Neuronal stem cell (in vitro differentiated cells): Measurements from ENCODE around the gene RPS6KA1.

Experiments
- DNase-seq: peaks from one replicate; pipeline ENCODE4 v3.0.0-alpha.2; 2013; ENCODE audit warnings: low spot score
- H2AFZ ChIP-seq: one replicate; pipeline ENCODE4 v1.6.1; 2013; ENCODE audit warnings: mild to moderate bottlenecking, low read length, inconsistent platforms
- H2AK5ac ChIP-seq: 2 replicates; pipeline ENCODE4 v1.6.1; 2013; ENCODE audit warnings: low read depth, mild to moderate bottlenecking, inconsistent platforms, low read length, moderate library complexity, mixed read lengths
- H2BK120ac ChIP-seq: 2 replicates; pipeline ENCODE4 v1.6.1; 2013; ENCODE audit warnings: low read depth, mild to moderate bottlenecking, inconsistent platforms, low read length, moderate library complexity, mixed read lengths
- H2BK12ac ChIP-seq: one replicate; pipeline ENCODE4 v1.6.1; 2013; ENCODE audit warnings: low read length, inconsistent platforms
- H2BK15ac ChIP-seq: 2 replicates; pipeline ENCODE4 v1.6.1; 2013; ENCODE audit warnings: mild to moderate bottlenecking, low read length, inconsistent platforms, mixed read lengths
- H2BK5ac ChIP-seq: one replicate; pipeline ENCODE4 v1.6.1; 2013; ENCODE audit warnings: inconsistent platforms, mild to moderate bottlenecking, low read length, moderate library complexity
- H3K14ac ChIP-seq: one replicate; pipeline ENCODE4 v1.6.1; 2013; ENCODE audit warnings: low read length, inconsistent platforms
- H3K18ac ChIP-seq: 2 replicates; pipeline ENCODE4 v1.6.1; 2013; ENCODE audit warnings: low read length, inconsistent platforms
- H3K23ac ChIP-seq: 2 replicates; pipeline ENCODE4 v1.6.1; 2013; ENCODE audit warnings: low read depth, mild to moderate bottlenecking, mixed read lengths, low read length, inconsistent platforms; ENCODE audit not compliant: poor library complexity
- H3K27ac ChIP-seq: replicated peaks from 3 replicates; pipeline ENCODE4 v1.5.1; 2013; ENCODE audit warnings: low read length, inconsistent platforms
- H3K27me3 ChIP-seq, 3 experiments: 2 replicates each; pipeline ENCODE4 v1.6.1; 2013; ENCODE audit warnings: low read length in 3 of 3, mild to moderate bottlenecking in 2 of 3, inconsistent platforms in 1 of 3, low read depth in 1 of 3, mixed read lengths in 1 of 3, moderate library complexity in 1 of 3; ENCODE audit not compliant: control insufficient read depth in 3 of 3, insufficient read depth in 3 of 3
- H3K36me3 ChIP-seq, 2 donors: replicated peaks in 1 of 2; 2 replicates each; pipeline ENCODE4 v1.6.1; 2013; ENCODE audit warnings: low read length in 2 of 2; ENCODE audit not compliant: control insufficient read depth in 2 of 2, insufficient read depth in 2 of 2
- H3K4ac ChIP-seq: 2 replicates; pipeline ENCODE4 v1.6.1; 2013; ENCODE audit warnings: inconsistent platforms, mild to moderate bottlenecking, low read length, moderate library complexity
- H3K4me1 ChIP-seq, 2 donors: 1 replicate in 1 of 2; 2 replicates in 1 of 2; pipeline ENCODE4 v1.6.1; 2013; ENCODE audit warnings: low read length in 2 of 2, low read depth in 1 of 2; ENCODE audit not compliant: control insufficient read depth in 2 of 2, insufficient read depth in 1 of 2
- H3K4me2 ChIP-seq: one replicate; pipeline ENCODE4 v1.6.1; 2013; ENCODE audit warnings: mild to moderate bottlenecking, low read length, inconsistent platforms; ENCODE audit not compliant: insufficient read depth, poor library complexity, severe bottlenecking
- H3K4me3 ChIP-seq, 2 donors: 2 replicates each; pipeline ENCODE4 v1.5.1; 2013; ENCODE audit warnings: low read length in 2 of 2, mild to moderate bottlenecking in 2 of 2, inconsistent platforms in 1 of 2, moderate library complexity in 1 of 2
- H3K79me1 ChIP-seq: one replicate; pipeline ENCODE4 v1.6.1; 2013; ENCODE audit warnings: low read depth, mild to moderate bottlenecking, inconsistent platforms, low read length, moderate library complexity
- H3K9ac ChIP-seq: one replicate; pipeline ENCODE4 v1.6.1; 2013; ENCODE audit warnings: mild to moderate bottlenecking, low read depth, low read length, inconsistent platforms; ENCODE audit not compliant: poor library complexity
- H3K9me3 ChIP-seq, 2 donors: replicated peaks in 1 of 2; 2 replicates each; pipeline versions ENCODE3 to v1.6.1; 2013; ENCODE audit warnings: low read length in 2 of 2, mild to moderate bottlenecking in 2 of 2, inconsistent platforms in 1 of 2, low read depth in 1 of 2, mixed read lengths in 1 of 2, moderate library complexity in 1 of 2; ENCODE audit not compliant: control insufficient read depth in 2 of 2, insufficient read depth in 1 of 2
- H4K8ac ChIP-seq: one replicate; pipeline ENCODE4 v1.6.1; 2013; ENCODE audit warnings: low read depth, mild to moderate bottlenecking, inconsistent platforms, low read length, moderate library complexity
- H4K91ac ChIP-seq: one replicate; pipeline ENCODE4 v1.6.1; 2013; ENCODE audit warnings: low read length, low read depth, mild to moderate bottlenecking, inconsistent platforms; ENCODE audit not compliant: poor library complexity
- WGBS, 2 donors: extraction: QIAGEN DNeasy Blood & Tissue Kit; methylation state at CpG; one replicate each; pipeline ENCODE4 v1.1.7; 2013; ENCODE audit warnings: missing lambda C conversion rate in 2 of 2, mixed read lengths in 1 of 2; ENCODE audit not compliant: insufficient read length in 2 of 2, insufficient replicate concordance in 1 of 2; ENCODE audit errors: extremely low coverage in 2 of 2; 5-methylcytosine and 5-hydroxymethylcytosine counted together

Gene RPS6KA1

DNA sequence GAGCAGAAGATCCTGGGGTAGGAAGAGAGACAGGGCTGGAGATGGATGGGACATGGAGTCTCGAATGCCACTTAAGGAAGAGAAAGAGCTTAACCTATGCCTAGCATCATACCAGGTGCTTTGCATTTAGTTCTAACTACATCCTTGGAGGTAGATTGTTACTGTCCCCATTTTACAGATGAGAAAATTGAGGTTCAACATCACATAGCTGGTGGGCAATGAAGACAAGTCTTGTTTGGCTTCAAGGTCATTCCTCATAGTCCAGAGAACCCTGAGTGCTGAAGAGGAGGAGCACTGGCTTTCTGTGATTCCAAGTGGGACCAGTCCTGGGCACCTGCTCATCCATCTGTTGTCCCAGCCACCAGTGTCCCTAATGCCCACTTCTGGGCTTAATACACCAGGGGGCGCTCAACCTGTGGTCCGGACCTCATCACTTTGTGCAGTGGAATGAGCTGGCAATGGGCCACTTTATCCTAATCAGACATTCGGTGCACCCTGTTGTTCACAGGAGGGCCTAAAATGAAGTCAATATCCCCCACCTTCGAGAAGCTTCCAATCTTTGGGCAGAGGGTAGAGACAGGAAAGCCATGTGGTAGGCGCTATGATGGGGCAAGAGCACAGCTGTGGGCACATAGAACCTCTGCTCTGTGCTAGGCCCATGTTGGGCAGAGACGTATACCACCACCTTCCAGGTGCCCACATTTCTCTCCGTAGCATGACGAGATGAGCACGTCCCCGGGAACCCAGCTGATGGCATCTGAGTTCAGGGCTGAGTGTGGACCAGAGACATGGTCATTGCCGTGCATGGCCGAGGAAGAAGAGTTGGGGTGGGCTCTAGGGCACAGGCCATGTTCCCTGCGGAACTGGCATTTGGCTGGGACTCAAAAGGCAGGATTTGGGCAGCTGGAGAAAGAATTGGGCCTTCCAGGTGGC, 9.2 kb downstream of the RPS6KA1 start:
- Histone ChIP-seq H3K4ac (no peak overlapping the region), H3K4me2 (no peak overlapping the region), H3K9ac (no peak overlapping the region), H2BK15ac (no peak overlapping the region), H3K23ac (no peak overlapping the region), H3K4me1 (peaks cover 9 to 11% of the 10 kb centered on the region in 2 donors), H3K9me3 (no peaks in the 10 kb centered on the region), H2BK120ac (no peak overlapping the region), H3K36me3 (peaks cover 0 to 3% of the 10 kb centered on the region in 2 donors), H3K18ac (no peak overlapping the region), H2BK5ac (no peak overlapping the region), H4K91ac (no peak overlapping the region), H3K14ac (no peak overlapping the region), H3K79me1 (peaks cover 4% of the 10 kb centered on the region), H3K27ac (no peak overlapping the region), H3K4me3 (no peak overlapping the region), H4K8ac (no peak overlapping the region), H2BK12ac (no peak overlapping the region), H3K27me3 (no peaks in the 10 kb centered on the region), H2AK5ac (no peak overlapping the region), H2AFZ (no peak overlapping the region)
- DNase-seq = no peak
- no CpG with 5 or more reads among the region's 14 CpGs for WGBS, 2 donors

DNA sequence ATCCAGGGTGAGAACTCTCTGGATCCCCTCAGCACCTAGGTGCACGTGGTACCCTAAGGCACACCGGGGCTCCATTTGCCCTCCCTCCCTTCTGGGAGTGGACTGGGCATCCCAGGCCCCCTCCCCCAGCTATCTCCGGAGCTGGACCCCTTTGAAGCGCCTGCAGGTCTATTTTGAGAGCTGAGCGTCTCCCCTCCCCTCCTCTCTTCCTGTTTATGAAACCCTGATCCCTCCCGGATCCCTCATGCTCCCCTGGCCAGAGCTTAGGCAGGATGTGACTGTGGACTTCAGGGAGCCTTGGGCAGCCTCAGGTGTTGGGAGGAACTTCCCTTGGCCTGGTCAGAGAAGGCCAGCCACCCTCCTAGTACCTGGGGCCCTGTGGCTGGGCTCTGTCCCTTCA, 10.2 kb downstream of the RPS6KA1 start:
- H2BK120ac ChIP-seq = no peak overlapping the region
- H2AK5ac ChIP-seq = no peak overlapping the region
- no peak overlapping the region for H2AFZ ChIP-seq
- H2BK12ac ChIP-seq = no peak overlapping the region
- peaks cover 9 to 11% of the 10 kb centered on the region in 2 donors for H3K4me1 ChIP-seq
- WGBS, 2 donors = no CpG with 5 or more reads among the region's 6 CpGs
- H3K9me3 ChIP-seq = no peaks in the 10 kb centered on the region
- peak overlapping the region; percentile 53 for H3K9ac ChIP-seq
- H3K14ac ChIP-seq = no peak overlapping the region
- no peak for DNase-seq
- H3K23ac ChIP-seq = no peak overlapping the region
- no peak overlapping the region for H4K8ac ChIP-seq
- no peak overlapping the region for H3K4me3 ChIP-seq
- H2BK5ac ChIP-seq = no peak overlapping the region
- H3K79me1 ChIP-seq = peaks cover 2% of the 10 kb centered on the region
- no peak overlapping the region for H3K27ac ChIP-seq
- no peak overlapping the region for H3K18ac ChIP-seq
- no peak overlapping the region for H3K4me2 ChIP-seq
- H3K4ac ChIP-seq = no peak overlapping the region
- no peak overlapping the region for H2BK15ac ChIP-seq
- peaks cover 0 to 3% of the 10 kb centered on the region in 2 donors for H3K36me3 ChIP-seq
- no peaks in the 10 kb centered on the region for H3K27me3 ChIP-seq
- no peak overlapping the region for H4K91ac ChIP-seq

DNA sequence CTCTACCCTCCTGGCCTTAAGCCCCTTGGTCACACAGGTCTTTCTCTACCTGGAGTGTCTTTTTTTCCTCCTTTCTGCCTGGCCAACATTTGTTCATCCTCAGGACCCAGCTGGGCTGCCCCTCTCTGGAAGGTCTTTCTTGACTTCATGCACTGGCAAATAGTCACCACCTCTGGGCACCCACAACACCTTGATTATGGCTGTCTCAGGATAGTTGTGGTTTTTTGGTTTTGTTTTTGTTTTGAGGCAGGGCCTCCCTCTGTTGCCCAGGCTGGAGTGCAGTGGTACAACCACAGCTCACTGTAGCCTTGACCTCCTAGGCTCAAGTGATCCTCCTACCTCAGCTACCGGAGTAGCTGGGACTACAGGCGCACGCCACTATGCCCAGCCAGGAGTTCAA, 10.8 kb downstream of the RPS6KA1 start:
- Histone ChIP-seq H3K4me3 (no peak overlapping the region), H2BK15ac (no peak overlapping the region), H3K27ac (no peak overlapping the region), H3K23ac (no peak overlapping the region), H3K4me1 (peaks cover 9 to 11% of the 10 kb centered on the region in 2 donors), H3K36me3 (peaks cover 0 to 3% of the 10 kb centered on the region in 2 donors), H3K4ac (no peak overlapping the region), H4K91ac (no peak overlapping the region), H2AK5ac (no peak overlapping the region), H2BK5ac (no peak overlapping the region), H3K9me3 (no peaks in the 10 kb centered on the region), H2BK120ac (no peak overlapping the region), H3K27me3 (no peaks in the 10 kb centered on the region), H2BK12ac (no peak overlapping the region), H3K4me2 (no peak overlapping the region), H4K8ac (no peak overlapping the region), H3K18ac (no peak overlapping the region), H3K14ac (no peak overlapping the region), H3K9ac (no peak overlapping the region), H2AFZ (no peak overlapping the region), H3K79me1 (no peaks in the 10 kb centered on the region)
- no CpG with 5 or more reads among the region's 3 CpGs for WGBS, 2 donors
- no peak for DNase-seq

GRCh38 chr1:26541431-26541815, 11.9 kb downstream of the RPS6KA1 start:
- Histone ChIP-seq H3K9me3 (no peaks in the 10 kb centered on the region), H3K36me3 (peaks cover 0 to 3% of the 10 kb centered on the region in 2 donors), H3K23ac (peak overlapping the region; percentile 61), H2AFZ (peak overlapping the region; percentile 85), H2BK12ac (no peak overlapping the region), H3K9ac (peak overlapping the region; percentile 55), H2BK120ac (no peak overlapping the region), H4K91ac (no peak overlapping the region), H2BK15ac (peak overlapping the region; percentile 13), H3K4me2 (no peak overlapping the region), H3K14ac (peak overlapping the region; percentile 47), H2BK5ac (no peak overlapping the region), H3K79me1 (peaks cover 2% of the 10 kb centered on the region), H3K4me1 (peaks cover 9 to 14% of the 10 kb centered on the region in 2 donors), H2AK5ac (no peak overlapping the region), H3K27me3 (no peaks in the 10 kb centered on the region), H3K18ac (peak overlapping the region; percentile 82), H4K8ac (no peak overlapping the region), H3K4ac (no peak overlapping the region), H3K4me3 (no peak overlapping the region), H3K27ac (no peak overlapping the region)
- DNase-seq = no peak
- no CpG with 5 or more reads among the region's 7 CpGs for WGBS, 2 donors
